SU-DHL-6 (cell line): Measurements from ENCODE around the gene WASF1.

Experiments used
- CTCF ChIP-seq: fragments of 200-600 bp; sonication (generic); IDR thresholded peaks from one replicate; pipeline ENCODE4 v1.5.1; 2017; ENCODE audit warnings: antibody characterized with exemption, mild to moderate bottlenecking, low read length, moderate library complexity; ENCODE audit not compliant: insufficient read depth, poor library complexity, severe bottlenecking
- EZH2phosphoT487 ChIP-seq: fragments of 200-600 bp; sonication (generic), shearing (Covaris generic); conservative IDR thresholded peaks from 2 replicates; pipeline ENCODE4 v1.6.1; 2018; ENCODE audit warnings: mild to moderate bottlenecking, antibody characterized with exemption, low read length, moderate library complexity, mixed read lengths

GRCh38 chr6:110198561-110198960 lies 19.1 kb upstream of the WASF1 start:
- TF ChIP-seq CTCF = no peak
- TF ChIP-seq EZH2phosphoT487 = no peak
